22Rv1 (cell line): Measurements from ENCODE around the gene VSNL1.

Source experiments
- CTCF ChIP-seq: fragments of 450-650 bp; IDR thresholded peaks from 2 replicates; pipeline ENCODE4 v1.5.1; 2017; ENCODE audit warnings: mild to moderate bottlenecking
- ZFX ChIP-seq: fragments of 450-650 bp; IDR thresholded peaks from 2 replicates; pipeline ENCODE4 v1.6.1; 2017; ENCODE audit warnings: antibody characterized with exemption, borderline replicate concordance

DNA sequence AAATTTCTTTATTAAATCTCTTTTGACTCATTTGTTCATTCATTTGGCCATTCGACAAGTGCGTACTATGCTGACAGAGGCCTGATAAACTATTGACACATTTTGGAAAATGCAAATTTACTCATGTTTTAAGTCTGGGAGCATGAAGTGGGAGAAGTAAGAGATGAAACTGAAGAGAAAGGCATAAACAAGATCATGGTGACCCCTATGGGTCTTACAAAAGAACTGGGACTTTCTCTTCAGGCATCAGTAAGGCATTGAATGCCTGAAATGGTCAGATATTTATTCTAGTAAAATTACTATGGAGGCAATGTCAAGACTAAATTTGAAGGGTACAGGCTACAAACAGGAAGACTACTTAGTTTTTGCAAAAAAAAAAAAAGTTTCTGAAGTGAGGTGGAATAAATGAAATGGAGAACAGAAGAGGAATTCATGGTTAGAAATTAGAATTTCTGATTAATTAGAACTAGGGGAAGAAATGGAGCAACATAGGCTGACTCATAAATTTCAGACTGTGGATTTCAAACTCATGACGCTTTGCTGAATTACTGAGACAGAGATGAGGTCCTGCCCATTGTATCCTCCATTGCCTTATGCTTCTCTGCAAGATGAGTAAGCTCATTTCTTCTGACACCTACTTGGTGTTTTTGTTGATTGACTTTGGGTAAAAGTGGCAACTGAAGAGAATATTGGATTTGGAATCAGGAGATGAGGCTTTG lies 32.7 kb downstream of the VSNL1 start:
- TF ChIP-seq CTCF (no peak), ZFX (no peak)
